Measurements from ENCODE around the gene ADAM23. TPM values are rescaled to one million over a fixed set of nuclear protein-coding genes. Genes with fewer than 3 reads are reported as not detected.

ADAM23 gene
- total and polyA plus RNA-seq, 4 donors = 0.12 to 0.51 (median 0.17) TPM; not detected in 1

DNA sequence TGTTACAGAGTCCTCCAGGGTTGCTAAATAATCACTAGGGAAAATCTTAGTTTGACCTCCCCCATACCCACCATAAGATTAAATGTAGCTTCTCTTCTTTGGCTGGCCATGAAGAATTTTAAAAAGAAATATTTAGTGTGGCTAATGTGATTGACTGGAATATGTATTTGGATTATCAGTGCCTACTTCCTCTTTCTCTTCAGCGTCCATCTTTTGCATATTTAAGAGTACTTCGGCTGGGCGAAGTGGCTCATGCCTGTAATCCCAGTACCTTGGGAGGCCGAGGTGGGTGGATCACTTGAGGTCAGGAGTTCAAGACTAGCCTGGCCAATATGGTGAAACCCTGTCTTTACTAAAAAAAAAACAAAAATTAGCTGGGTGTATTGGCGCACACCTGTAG, 28.8 kb downstream of the ADAM23 start:
- no peak for TF ChIP-seq NR2F2 (IDR thresholded peaks at IDR 0.05)
- TF ChIP-seq, protein P1, sequence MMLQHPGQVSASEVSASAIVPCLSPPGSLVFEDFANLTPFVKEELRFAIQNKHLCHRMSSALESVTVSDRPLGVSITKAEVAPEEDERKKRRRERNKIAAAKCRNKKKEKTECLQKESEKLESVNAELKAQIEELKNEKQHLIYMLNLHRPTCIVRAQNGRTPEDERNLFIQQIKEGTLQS (IDR thresholded peaks at IDR 0.05) = no peak
- TF ChIP-seq SP1 (IDR thresholded peaks at IDR 0.05) = no peak
- TF ChIP-seq YY1 (IDR thresholded peaks at IDR 0.05) = no peak
- TF ChIP-seq TAF1 (conservative IDR thresholded peaks at IDR 0.05) = no peak
- TF ChIP-seq JUND (IDR thresholded peaks at IDR 0.05) = no peak
- TF ChIP-seq EGR1 (IDR thresholded peaks at IDR 0.05; ENCODE audit: low read depth in 2 of 2) = no peak
- TF ChIP-seq FOXA1 (IDR thresholded peaks at IDR 0.05) = no peak
- TF ChIP-seq HNF4A (conservative IDR thresholded peaks at IDR 0.05) = no peak
- no peak for TF ChIP-seq ZBTB33 (IDR thresholded peaks at IDR 0.05)
- TF ChIP-seq, protein P2, sequence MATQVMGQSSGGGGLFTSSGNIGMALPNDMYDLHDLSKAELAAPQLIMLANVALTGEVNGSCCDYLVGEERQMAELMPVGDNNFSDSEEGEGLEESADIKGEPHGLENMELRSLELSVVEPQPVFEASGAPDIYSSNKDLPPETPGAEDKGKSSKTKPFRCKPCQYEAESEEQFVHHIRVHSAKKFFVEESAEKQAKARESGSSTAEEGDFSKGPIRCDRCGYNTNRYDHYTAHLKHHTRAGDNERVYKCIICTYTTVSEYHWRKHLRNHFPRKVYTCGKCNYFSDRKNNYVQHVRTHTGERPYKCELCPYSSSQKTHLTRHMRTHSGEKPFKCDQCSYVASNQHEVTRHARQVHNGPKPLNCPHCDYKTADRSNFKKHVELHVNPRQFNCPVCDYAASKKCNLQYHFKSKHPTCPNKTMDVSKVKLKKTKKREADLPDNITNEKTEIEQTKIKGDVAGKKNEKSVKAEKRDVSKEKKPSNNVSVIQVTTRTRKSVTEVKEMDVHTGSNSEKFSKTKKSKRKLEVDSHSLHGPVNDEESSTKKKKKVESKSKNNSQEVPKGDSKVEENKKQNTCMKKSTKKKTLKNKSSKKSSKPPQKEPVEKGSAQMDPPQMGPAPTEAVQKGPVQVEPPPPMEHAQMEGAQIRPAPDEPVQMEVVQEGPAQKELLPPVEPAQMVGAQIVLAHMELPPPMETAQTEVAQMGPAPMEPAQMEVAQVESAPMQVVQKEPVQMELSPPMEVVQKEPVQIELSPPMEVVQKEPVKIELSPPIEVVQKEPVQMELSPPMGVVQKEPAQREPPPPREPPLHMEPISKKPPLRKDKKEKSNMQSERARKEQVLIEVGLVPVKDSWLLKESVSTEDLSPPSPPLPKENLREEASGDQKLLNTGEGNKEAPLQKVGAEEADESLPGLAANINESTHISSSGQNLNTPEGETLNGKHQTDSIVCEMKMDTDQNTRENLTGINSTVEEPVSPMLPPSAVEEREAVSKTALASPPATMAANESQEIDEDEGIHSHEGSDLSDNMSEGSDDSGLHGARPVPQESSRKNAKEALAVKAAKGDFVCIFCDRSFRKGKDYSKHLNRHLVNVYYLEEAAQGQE (IDR thresholded peaks at IDR 0.05) = no peak
- TF ChIP-seq RXRA (IDR thresholded peaks at IDR 0.05) = no peak
- no peak for TF ChIP-seq GABPA (IDR thresholded peaks at IDR 0.05 in 1 of 2, conservative IDR thresholded peaks at IDR 0.05 in 1 of 2)
- no peak for TF ChIP-seq HNF4G (IDR thresholded peaks at IDR 0.05)
- TF ChIP-seq MAX (IDR thresholded peaks at IDR 0.05) = no peak
- no peaks in the 10 kb centered on the region for H3K4me1 ChIP-seq (ENCODE audit: control insufficient read depth in 4 of 4, insufficient read depth in 4 of 4, low read length in 3 of 4)
- WGBS = 84% methylated on average over 5 of the region's 5 CpGs
- no peak overlapping the region for H3K4me3 ChIP-seq (ENCODE audit: low read depth in 1 of 3, low read length in 3 of 3)
- peaks cover 0 to 3% (median 0%) of the 10 kb centered on the region in 4 donors for H3K9me3 ChIP-seq (ENCODE audit: control insufficient read depth in 4 of 4, low read length in 3 of 4)
- H3K27me3 ChIP-seq (ENCODE audit: control insufficient read depth in 4 of 4, insufficient read depth in 4 of 4, low read length in 3 of 4) = no peaks in the 10 kb centered on the region
- no peak overlapping the region for H3K27ac ChIP-seq (ENCODE audit: low read depth in 1 of 2, low read length in 2 of 2)
- no peak overlapping the region for H3K9ac ChIP-seq (ENCODE audit: low read depth in 1 of 2, low read length in 2 of 2)
- DNase-seq (ENCODE audit: low spot score) = no peak
- H3K36me3 ChIP-seq (ENCODE audit: control insufficient read depth in 4 of 4, insufficient read depth in 3 of 4, low read depth in 1 of 4, low read length in 3 of 4) = no peaks in the 10 kb centered on the region

GRCh38 chr2:206474099-206474498, 30.8 kb downstream of the ADAM23 start:
- Histone ChIP-seq H3K4me1 (ENCODE audit: control insufficient read depth in 4 of 4, insufficient read depth in 4 of 4, low read length in 3 of 4) (no peaks in the 10 kb centered on the region), H3K9me3 (ENCODE audit: control insufficient read depth in 4 of 4, low read length in 3 of 4) (peaks cover 0 to 3% (median 0%) of the 10 kb centered on the region in 4 donors), H3K27me3 (ENCODE audit: control insufficient read depth in 4 of 4, insufficient read depth in 4 of 4, low read length in 3 of 4) (no peaks in the 10 kb centered on the region), H3K9ac (ENCODE audit: low read depth in 1 of 2, low read length in 2 of 2) (no peak overlapping the region), H3K27ac (ENCODE audit: low read depth in 1 of 2, low read length in 2 of 2) (no peak overlapping the region), H3K36me3 (ENCODE audit: control insufficient read depth in 4 of 4, insufficient read depth in 3 of 4, low read depth in 1 of 4, low read length in 3 of 4) (no peaks in the 10 kb centered on the region), H3K4me3 (ENCODE audit: low read depth in 1 of 3, low read length in 3 of 3) (no peak overlapping the region)
- TF ChIP-seq FOXA2 (IDR thresholded peaks at IDR 0.05) (no peak), SP1 (IDR thresholded peaks at IDR 0.05) (no peak), JUND (IDR thresholded peaks at IDR 0.05) (no peak), RXRA (IDR thresholded peaks at IDR 0.05) (no peak)
- TF ChIP-seq, protein P2 (IDR thresholded peaks at IDR 0.05) = no peak
- TF ChIP-seq, protein P1 (IDR thresholded peaks at IDR 0.05) = no peak
- TF ChIP-seq, protein P3, sequence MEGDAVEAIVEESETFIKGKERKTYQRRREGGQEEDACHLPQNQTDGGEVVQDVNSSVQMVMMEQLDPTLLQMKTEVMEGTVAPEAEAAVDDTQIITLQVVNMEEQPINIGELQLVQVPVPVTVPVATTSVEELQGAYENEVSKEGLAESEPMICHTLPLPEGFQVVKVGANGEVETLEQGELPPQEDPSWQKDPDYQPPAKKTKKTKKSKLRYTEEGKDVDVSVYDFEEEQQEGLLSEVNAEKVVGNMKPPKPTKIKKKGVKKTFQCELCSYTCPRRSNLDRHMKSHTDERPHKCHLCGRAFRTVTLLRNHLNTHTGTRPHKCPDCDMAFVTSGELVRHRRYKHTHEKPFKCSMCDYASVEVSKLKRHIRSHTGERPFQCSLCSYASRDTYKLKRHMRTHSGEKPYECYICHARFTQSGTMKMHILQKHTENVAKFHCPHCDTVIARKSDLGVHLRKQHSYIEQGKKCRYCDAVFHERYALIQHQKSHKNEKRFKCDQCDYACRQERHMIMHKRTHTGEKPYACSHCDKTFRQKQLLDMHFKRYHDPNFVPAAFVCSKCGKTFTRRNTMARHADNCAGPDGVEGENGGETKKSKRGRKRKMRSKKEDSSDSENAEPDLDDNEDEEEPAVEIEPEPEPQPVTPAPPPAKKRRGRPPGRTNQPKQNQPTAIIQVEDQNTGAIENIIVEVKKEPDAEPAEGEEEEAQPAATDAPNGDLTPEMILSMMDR (IDR thresholded peaks at IDR 0.05; ENCODE audit: low read depth, low read length, missing input control) = no peak
- 90% methylated on average over 1 of the region's 1 CpG for WGBS
- DNase-seq (ENCODE audit: low spot score) = no peak

All from liver (tissue), 9 donors.